ELR (cell line): ENCODE results near the gene LBX2.
A peak's percentile ranks its signal among the peaks of the same experiment; 100 is the strongest.

Experiments
- DNase-seq: peaks from one replicate; pipeline ENCODE4 v3.0.0-alpha.2; 2015; ENCODE audit warnings: low read depth

The LBX2 gene, protein sequence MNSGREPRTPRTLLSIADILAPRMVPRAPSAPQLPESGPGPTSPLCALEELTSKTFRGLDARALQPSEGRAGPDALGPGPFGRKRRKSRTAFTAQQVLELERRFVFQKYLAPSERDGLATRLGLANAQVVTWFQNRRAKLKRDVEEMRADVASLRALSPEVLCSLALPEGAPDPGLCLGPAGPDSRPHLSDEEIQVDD

GRCh38 chr2:74499267-74499939 is at the start of gene LBX2:
Gene LBX2, minus strand, starts transcription at chr2:74499603. Its CDS starts 66 bp downstream, at chr2:74499537.
- DNase-seq: peak; percentile 41

GRCh38 chr2:74548285-74548899 is 49.0 kb upstream of the LBX2 start:
- DNase-seq: no peak

- DNase-seq: no peak
Measured at GRCh38 chr2:74546004-74546403, 46.6 kb upstream of the LBX2 start.

- DNase-seq: peak; percentile 31
Measured at GRCh38 chr2:74544634-74545033, 45.2 kb upstream of the LBX2 start.

DNA sequence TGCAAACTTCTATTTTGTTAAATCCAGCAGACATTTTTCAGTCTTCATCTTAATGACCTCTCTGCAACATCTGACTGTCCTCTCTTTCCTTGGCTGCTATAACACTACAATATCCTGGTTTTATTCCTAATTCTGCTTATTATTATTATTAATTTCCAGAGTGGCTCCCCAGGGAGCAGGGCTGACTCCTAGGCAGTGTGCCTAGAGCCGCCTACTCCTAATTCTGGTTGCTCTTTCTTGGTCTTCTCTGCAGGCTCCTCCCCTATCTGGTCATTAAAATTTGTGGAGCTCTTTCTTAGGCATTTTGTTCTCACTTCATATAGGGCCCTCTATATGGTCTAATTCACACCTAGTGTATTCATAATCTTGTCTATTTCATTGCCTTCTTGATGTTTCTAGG is 43.6 kb upstream of the LBX2 start:
- DNase-seq: no peak

- DNase-seq: no peak
Measured at GRCh38 chr2:74540291-74540690, 40.9 kb upstream of the LBX2 start.

DNA sequence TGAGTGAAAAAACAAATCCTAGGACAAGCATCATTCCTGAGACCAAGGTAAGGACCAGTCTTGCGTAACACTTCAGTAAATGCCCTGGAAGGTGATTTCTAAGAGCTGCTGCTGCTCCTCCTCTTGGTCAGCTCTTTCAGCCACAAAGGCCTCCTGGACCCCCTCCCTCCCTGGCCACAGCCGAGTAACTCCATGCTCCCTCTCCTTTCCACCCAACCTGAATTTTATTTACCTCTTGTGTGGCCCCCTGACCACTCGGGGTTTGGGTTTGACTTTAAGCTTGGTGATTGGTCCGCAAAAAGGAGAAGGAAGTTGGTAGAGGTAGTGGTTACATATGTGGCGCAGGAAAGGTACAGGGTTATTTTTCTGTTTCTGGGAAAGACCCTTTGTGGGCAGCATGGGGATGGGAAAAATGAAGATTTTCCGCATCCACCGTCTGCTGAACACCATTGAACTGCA is 39.5 kb upstream of the LBX2 start:
- DNase-seq: no peak

- DNase-seq: no peak
Measured at GRCh38 chr2:74537140-74537539, 37.7 kb upstream of the LBX2 start.

GRCh38 chr2:74536166-74536950 is 37.0 kb upstream of the LBX2 start:
- no peak for DNase-seq

GRCh38 chr2:74535440-74535965 is 36.1 kb upstream of the LBX2 start:
- no peak for DNase-seq

DNA sequence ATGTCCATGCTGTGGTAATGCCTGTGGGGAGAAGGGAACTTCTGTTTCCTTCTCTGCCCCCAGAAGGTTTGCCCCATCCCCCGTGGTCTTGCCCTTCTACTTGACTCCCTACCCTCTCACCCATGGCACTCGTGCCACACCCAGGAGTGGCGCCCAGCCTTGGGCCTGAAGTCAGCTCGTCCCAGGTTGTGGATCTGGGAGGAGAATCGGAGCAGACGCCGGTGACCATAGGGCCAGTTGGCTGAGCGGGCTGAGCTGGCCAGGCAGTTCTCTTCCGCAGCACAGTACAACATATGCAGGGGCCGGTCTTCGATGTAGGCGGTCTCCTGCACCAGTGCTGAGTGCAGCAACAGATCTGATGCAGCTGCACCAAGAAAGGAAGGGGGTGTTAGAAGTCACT is 35.0 kb upstream of the LBX2 start:
- no peak for DNase-seq

DNA sequence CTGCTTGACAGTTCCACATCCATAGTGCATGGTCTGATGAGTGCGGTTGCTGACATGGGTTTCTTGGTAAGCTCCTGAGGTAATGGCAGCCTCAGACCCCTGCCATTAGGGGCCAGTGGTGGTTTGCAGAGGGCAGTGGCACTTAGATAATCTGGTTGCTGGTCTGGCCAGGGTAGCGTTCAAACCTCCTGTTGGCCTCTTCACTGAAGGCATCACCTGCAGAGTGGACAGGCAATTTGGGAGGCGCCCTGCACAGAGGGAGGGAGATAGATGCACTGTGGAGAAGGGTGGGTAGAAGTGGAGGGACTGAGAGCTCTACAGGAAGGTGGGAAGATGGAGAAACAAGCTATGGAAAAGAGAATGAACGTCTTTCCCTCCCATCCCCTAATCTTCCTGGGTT is 34.1 kb upstream of the LBX2 start:
- DNase-seq: no peak

- DNase-seq: peak; percentile 69
Measured at GRCh38 chr2:74532222-74532621, 32.8 kb upstream of the LBX2 start.

DNA sequence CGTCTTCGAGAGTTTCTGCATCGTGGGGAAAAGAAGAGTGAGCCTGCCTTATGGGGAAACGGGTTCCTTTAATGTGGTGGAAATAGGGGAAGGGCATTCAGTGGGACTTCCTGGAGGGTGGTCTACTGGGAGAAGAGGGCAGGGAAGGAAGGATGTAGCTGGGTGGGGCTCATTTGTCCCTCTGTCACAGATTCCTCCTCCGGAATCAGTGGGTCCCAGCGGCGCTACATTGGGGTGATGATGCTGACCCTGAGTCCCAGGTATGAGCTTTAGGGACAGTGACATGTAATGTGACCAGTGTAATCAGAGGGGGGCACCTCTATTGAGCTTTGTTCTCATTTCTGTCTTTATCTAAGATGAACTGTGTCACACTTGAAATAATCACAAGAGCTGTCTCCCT is 32.3 kb upstream of the LBX2 start:
- DNase-seq: no peak

GRCh38 chr2:74530239-74531187 is 31.1 kb upstream of the LBX2 start:
- peak; percentile 66 for DNase-seq

- DNase-seq: peak; percentile 100
Measured at GRCh38 chr2:74529357-74530238, 30.2 kb upstream of the LBX2 start, which contains the start of the genes AUP1 and HTRA2. Gene AUP1, minus strand, starts transcription at chr2:74529706. Its CDS starts 77 bp downstream, at chr2:74529629. Gene HTRA2, plus strand, starts transcription at chr2:74529933. Its CDS starts 74 bp downstream, at chr2:74530007.

DNA sequence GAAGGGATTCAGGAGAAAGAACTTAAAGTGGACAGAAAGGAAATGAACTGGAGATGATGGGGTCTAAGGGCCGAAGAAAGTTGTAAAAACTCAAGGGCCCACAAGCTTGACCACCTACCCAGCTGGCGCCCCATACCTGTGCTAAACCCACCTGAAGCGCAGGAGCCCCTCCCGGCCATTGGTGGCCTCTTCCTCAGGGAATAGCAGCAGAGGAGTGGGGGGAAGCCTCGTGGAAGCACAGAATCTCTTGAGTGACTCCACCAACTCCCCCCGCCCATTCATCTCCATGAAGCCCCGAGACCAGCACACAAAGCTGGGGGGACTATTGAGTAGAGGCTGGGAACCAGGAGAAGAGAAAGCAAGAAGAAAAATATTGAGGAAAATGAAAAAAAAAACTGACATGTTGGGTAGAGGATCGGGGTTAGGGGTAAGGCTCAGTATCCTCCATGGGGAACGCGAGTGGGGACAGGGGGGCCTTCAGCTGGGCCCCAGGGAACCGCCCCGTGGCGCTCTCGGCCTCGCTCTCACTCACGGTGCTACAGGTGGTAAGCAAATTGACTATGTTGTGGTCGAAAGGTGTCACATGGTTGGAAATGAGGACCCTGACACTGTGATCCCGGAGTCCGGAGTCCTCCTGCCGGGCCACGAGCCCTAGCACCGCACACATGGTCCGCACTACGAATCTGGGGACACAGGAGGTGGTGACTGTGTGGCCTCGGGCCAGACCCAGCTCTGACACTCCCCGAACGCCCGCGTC is 29.4 kb upstream of the LBX2 start:
- DNase-seq: peak; percentile 69

DNA sequence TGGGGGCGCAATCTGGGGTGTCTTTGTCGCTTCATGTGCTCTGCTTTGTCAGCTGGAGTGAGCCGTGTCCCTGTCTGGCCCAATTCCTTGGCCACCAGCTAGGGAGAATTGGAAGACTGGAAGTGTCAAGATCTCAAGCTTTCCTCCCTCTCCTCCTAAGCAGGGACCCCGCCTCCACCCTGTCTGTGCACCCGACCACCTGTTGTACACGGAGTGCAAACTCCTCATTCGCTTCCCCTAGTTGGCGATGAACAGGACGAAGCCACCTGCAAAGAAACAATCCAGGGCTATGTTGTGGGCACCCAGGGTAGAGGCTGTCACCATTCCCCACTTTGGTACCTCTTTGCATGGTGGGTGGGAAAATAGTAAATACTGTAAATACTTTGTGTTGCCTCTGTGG is 28.3 kb upstream of the LBX2 start:
- DNase-seq: no peak

DNA sequence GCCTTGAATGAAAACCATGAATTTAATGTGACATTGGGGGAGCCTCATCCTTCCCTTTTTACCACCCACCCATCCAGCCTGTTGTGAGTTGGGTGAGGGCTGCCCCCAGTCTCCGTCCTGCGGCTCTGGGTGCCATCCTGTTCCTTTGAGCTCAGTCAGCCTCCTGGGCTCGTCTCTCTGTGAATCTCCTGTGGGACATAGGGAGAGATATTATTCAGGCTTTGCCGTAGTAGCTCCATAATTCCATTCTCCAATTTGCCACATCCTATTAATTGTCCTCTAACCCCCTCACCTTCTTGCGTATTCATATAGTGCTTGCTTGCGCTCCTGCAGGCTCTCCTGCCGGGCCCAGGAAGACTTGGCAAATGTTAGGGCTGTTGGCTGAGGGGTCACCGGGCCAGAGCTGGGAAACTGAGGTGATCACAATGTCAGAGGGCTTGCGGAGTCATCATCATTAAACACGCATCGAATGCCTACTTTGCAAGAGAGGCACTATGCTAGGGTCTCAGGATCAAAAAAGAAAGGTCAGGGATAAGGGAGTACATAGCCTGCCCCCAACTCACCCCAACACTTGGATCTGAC is 27.3 kb upstream of the LBX2 start:
- DNase-seq: no peak
